ENCODE data around the gene PLB1. TPM values are rescaled to one million over a fixed set of nuclear protein-coding genes. Genes with fewer than 3 reads are reported as not detected.

Gene PLB1
- total and polyA plus RNA-seq, 9 of the 15 experiments (the other 6 are each of a cell fraction or from before 2014, with no cell fraction given) = 0.01 to 0.09 (median 0.07) TPM; not detected in 2

GRCh38 chr2:28594332-28595108 lies 98.7 kb downstream of the PLB1 start (continued):
- TF ChIP-seq RBM39 (optimal IDR thresholded peaks at IDR 0.05; ENCODE audit: low read depth, low read length) (no peak), ZEB2 (IDR thresholded peaks at IDR 0.05) (peak; percentile 53; the same call in 1 of the 2 replicates), GATAD2A (IDR thresholded peaks at IDR 0.05) (no peak), ZNF57 (CRISPR knock-in tag; IDR thresholded peaks at IDR 0.05) (no peak), CBX3 (IDR thresholded peaks at IDR 0.05; ENCODE audit: borderline replicate concordance in 1 of 2, low read length in 2 of 2) (no peak), TCF7L2 (IDR thresholded peaks at IDR 0.05; ENCODE audit: low read depth, low read length) (no peak), U2AF2 (optimal IDR thresholded peaks at IDR 0.05; ENCODE audit: low read depth, low read length) (no peak), SPI1 (IDR thresholded peaks at IDR 0.05; ENCODE audit: borderline replicate concordance, low read depth, low read length) (peak; percentile 48; the same call in 1 of the 2 replicates), FOXP1 (CRISPR knock-in tag; IDR thresholded peaks at IDR 0.05) (no peak), ZNF408 (CRISPR knock-in tag; IDR thresholded peaks at IDR 0.05; ENCODE audit: low read depth) (no peak), KAT7 (CRISPR knock-in tag; IDR thresholded peaks at IDR 0.05; ENCODE audit: borderline replicate concordance) (peak; percentile 56; the same call in 1 of the 2 replicates), SMARCC2 (IDR thresholded peaks at IDR 0.05; ENCODE audit: low read depth) (no peak), CREM (IDR thresholded peaks at IDR 0.05; ENCODE audit: low read depth) (peak; percentile 44; the same call in 1 of the 2 replicates), KDM2B (CRISPR knock-in tag; IDR thresholded peaks at IDR 0.05) (no peak), ATF3 (IDR thresholded peaks at IDR 0.05) (peak; percentile 10; the same call in 1 of the 2 replicates), ATF3 (CRISPR knock-in tag; conservative IDR thresholded peaks at IDR 0.05) (no peak), SMC3 (conservative IDR thresholded peaks at IDR 0.05; ENCODE audit: insufficient read depth, low read depth, low read length) (peak; percentile 60), CBFA2T2 (conservative IDR thresholded peaks at IDR 0.05) (peak; percentile 20; the same call in 1 of the 2 replicates), MTA3 (IDR thresholded peaks at IDR 0.05; ENCODE audit: borderline replicate concordance) (peak; percentile 32; the same call in 1 of the 2 replicates), ZNF24 (IDR thresholded peaks at IDR 0.05) (no peak), CC2D1A (IDR thresholded peaks at IDR 0.05) (0 out of 2 replicates have a peak, but pooled peaks have one; percentile 60)
- TF ChIP-seq, protein P1, sequence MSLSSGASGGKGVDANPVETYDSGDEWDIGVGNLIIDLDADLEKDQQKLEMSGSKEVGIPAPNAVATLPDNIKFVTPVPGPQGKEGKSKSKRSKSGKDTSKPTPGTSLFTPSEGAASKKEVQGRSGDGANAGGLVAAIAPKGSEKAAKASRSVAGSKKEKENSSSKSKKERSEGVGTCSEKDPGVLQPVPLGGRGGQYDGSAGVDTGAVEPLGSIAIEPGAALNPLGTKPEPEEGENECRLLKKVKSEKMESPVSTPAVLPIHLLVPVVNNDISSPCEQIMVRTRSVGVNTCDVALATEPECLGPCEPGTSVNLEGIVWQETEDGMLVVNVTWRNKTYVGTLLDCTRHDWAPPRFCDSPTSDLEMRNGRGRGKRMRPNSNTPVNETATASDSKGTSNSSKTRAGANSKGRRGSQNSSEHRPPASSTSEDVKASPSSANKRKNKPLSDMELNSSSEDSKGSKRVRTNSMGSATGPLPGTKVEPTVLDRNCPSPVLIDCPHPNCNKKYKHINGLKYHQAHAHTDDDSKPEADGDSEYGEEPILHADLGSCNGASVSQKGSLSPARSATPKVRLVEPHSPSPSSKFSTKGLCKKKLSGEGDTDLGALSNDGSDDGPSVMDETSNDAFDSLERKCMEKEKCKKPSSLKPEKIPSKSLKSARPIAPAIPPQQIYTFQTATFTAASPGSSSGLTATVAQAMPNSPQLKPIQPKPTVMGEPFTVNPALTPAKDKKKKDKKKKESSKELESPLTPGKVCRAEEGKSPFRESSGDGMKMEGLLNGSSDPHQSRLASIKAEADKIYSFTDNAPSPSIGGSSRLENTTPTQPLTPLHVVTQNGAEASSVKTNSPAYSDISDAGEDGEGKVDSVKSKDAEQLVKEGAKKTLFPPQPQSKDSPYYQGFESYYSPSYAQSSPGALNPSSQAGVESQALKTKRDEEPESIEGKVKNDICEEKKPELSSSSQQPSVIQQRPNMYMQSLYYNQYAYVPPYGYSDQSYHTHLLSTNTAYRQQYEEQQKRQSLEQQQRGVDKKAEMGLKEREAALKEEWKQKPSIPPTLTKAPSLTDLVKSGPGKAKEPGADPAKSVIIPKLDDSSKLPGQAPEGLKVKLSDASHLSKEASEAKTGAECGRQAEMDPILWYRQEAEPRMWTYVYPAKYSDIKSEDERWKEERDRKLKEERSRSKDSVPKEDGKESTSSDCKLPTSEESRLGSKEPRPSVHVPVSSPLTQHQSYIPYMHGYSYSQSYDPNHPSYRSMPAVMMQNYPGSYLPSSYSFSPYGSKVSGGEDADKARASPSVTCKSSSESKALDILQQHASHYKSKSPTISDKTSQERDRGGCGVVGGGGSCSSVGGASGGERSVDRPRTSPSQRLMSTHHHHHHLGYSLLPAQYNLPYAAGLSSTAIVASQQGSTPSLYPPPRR (CRISPR knock-in tag; IDR thresholded peaks at IDR 0.05; ENCODE audit: borderline replicate concordance) = no peak
- TF ChIP-seq, protein P2, sequence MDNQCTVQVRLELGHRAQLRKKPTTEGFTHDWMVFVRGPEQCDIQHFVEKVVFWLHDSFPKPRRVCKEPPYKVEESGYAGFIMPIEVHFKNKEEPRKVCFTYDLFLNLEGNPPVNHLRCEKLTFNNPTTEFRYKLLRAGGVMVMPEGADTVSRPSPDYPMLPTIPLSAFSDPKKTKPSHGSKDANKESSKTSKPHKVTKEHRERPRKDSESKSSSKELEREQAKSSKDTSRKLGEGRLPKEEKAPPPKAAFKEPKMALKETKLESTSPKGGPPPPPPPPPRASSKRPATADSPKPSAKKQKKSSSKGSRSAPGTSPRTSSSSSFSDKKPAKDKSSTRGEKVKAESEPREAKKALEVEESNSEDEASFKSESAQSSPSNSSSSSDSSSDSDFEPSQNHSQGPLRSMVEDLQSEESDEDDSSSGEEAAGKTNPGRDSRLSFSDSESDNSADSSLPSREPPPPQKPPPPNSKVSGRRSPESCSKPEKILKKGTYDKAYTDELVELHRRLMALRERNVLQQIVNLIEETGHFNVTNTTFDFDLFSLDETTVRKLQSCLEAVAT (IDR thresholded peaks at IDR 0.05) = 0 out of 4 replicates have a peak, but pooled peaks of 1 of the 2 experiments have one; percentile 26

Data from K562 (cell line).